ENCODE measurements around the gene NEB.

- TF ChIP-seq POLR2A (IDR thresholded peaks at IDR 0.05) (no peak), CTCF (IDR thresholded peaks at IDR 0.05) (no peak), POLR2AphosphoS5 (IDR thresholded peaks at IDR 0.05) (no peak)
Measured at GRCh38 chr2:151691631-151692030, 42.6 kb downstream of the NEB start.

All from gastroesophageal sphincter (tissue), 3 donors.